Measurements from ENCODE around the gene PHKG1.
"Not testable (repeated sequence)": the region's sequence is repeated elsewhere in the genome, so short reads cannot be mapped to it uniquely, and the experiment has no call there.

DNA sequence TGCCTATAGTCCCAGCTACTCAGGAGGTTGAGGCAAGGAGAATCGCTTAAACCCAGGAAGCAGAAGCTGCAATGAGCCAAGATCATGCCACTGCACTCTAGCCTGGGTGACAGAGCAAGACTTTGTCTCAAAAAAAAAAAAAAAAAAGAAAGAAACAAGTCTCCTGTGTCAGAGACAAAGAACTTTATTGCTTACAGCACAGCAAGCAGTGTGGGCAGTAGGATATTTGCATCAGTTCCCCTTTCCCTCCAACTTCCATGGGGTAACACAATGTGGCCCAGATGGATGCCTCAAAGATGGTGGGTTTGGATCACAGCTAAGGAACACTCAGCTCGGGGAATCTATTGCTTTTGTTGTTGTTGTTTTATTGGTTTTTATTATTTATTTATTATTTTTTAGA, 47.0 kb downstream of the PHKG1 start:
- TF ChIP-seq, protein P1, sequence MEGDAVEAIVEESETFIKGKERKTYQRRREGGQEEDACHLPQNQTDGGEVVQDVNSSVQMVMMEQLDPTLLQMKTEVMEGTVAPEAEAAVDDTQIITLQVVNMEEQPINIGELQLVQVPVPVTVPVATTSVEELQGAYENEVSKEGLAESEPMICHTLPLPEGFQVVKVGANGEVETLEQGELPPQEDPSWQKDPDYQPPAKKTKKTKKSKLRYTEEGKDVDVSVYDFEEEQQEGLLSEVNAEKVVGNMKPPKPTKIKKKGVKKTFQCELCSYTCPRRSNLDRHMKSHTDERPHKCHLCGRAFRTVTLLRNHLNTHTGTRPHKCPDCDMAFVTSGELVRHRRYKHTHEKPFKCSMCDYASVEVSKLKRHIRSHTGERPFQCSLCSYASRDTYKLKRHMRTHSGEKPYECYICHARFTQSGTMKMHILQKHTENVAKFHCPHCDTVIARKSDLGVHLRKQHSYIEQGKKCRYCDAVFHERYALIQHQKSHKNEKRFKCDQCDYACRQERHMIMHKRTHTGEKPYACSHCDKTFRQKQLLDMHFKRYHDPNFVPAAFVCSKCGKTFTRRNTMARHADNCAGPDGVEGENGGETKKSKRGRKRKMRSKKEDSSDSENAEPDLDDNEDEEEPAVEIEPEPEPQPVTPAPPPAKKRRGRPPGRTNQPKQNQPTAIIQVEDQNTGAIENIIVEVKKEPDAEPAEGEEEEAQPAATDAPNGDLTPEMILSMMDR (IDR thresholded peaks at IDR 0.05): not testable (repeated sequence)
- TF ChIP-seq POLR2A (IDR thresholded peaks at IDR 0.05): not testable (repeated sequence)

Measured in breast epithelium (tissue), 3 donors.